Kidney (tissue), 14 donors: ENCODE data around the gene ANKMY1. TPM values are rescaled to one million over a fixed set of nuclear protein-coding genes. Genes with fewer than 3 reads are reported as not detected.
A peak's percentile ranks its signal among the peaks of the same experiment; 100 is the strongest.

ENCODE experiments used
- DNase-seq, 5 donors: peaks; one replicate each; pipeline ENCODE4 v3.0.0-alpha.2; 2013 to 2020
- FAIRE-seq: peaks from 2 replicates; lab custom pipeline; 2012; peaks lifted over from hg19 to GRCh38; lab: Jason Lieb, UNC
- H3K27ac ChIP-seq, 2 donors: one replicate each; pipeline ENCODE4 v1.7.0; 2013; ENCODE audit warnings: low read depth in 2 of 2, low read length in 2 of 2, inconsistent platforms in 1 of 2
- H3K27me3 ChIP-seq: one replicate; pipeline ENCODE4 v1.7.1; 2013; ENCODE audit warnings: low read length, inconsistent platforms; ENCODE audit not compliant: control insufficient read depth, insufficient read depth
- H3K36me3 ChIP-seq, 3 donors: one replicate each; pipeline versions ENCODE4 v1.7.0 to v1.7.1; 2013; ENCODE audit warnings: low read length in 3 of 3, control low read depth in 1 of 3, inconsistent platforms in 1 of 3; ENCODE audit not compliant: insufficient read depth in 3 of 3, control insufficient read depth in 2 of 3
- H3K4me1 ChIP-seq, 3 donors: one replicate each; pipeline versions ENCODE4 v1.7.0 to v1.7.1; 2013; ENCODE audit warnings: low read length in 3 of 3, inconsistent platforms in 1 of 3, low read depth in 1 of 3; ENCODE audit not compliant: control insufficient read depth in 2 of 3, insufficient read depth in 2 of 3
- H3K4me3 ChIP-seq, 3 donors: one replicate each; pipeline versions ENCODE4 v1.7.0 to v1.8.1; 2013; ENCODE audit warnings: low read length in 3 of 3, control low read depth in 1 of 3, inconsistent platforms in 1 of 3
- H3K9ac ChIP-seq, 3 donors: one replicate each; pipeline versions ENCODE4 v1.7.0 to v1.7.1; 2013; ENCODE audit warnings: low read length in 3 of 3, control low read depth in 1 of 3, inconsistent platforms in 1 of 3
- H3K9me3 ChIP-seq, 3 donors: one replicate each; pipeline versions ENCODE4 v1.7.0 to v1.7.1; 2013; ENCODE audit warnings: low read length in 3 of 3, control low read depth in 1 of 3, inconsistent platforms in 1 of 3; ENCODE audit not compliant: control insufficient read depth in 2 of 3, insufficient read depth in 1 of 3
- CTCF ChIP-seq: IDR thresholded peaks from 3 replicates; pipeline ENCODE4 v1.5.1; 2012; ENCODE audit warnings: mild to moderate bottlenecking, moderate library complexity, borderline replicate concordance; ENCODE audit not compliant: insufficient read depth; ENCODE audit errors: extremely low read depth
- intact Hi-C: fragments of 100-400 bp; cut with DNase I; formaldehyde crosslinking; loops from one replicate; pipeline ENCODE4 v1.11.1; 2022
- polyA plus RNA-seq: library from polyadenylated mRNA; stranded (reverse); fragments of 350-450 nt; fragmentation: Illumina TruSeq; extraction: RNeasy Lipid Tissue Mini Kit (QIAGEN cat#74804); gene quantifications from one replicate; pipeline ENCODE4 v1.2.3, GENCODE V29; 2014; ENCODE audit warnings: low read depth, low replicate concordance; ENCODE audit not compliant: insufficient read depth
- total RNA-seq: library from RNA; stranded (reverse); fragmentation: NEBNext Ultra II Directional; extraction: Animal tissue kit (Norgen Biotek cat#: 25700); gene quantifications from one replicate; pipeline ENCODE4 v1.2.1, GENCODE V29; 2021
- donor health status: control.
- donor health status: control.
- donor health status: control.
- donor health status: control.
- donor health status: control.
- donor health status: DM: yes; HTN: yes; CAD: no.
- donor health status: Normal renal cell carcinoma (clear cell type).

ANKMY1 gene
- total and polyA plus RNA-seq, 2 donors from 2014 or later: 3.0 to 22.1 TPM

DNA sequence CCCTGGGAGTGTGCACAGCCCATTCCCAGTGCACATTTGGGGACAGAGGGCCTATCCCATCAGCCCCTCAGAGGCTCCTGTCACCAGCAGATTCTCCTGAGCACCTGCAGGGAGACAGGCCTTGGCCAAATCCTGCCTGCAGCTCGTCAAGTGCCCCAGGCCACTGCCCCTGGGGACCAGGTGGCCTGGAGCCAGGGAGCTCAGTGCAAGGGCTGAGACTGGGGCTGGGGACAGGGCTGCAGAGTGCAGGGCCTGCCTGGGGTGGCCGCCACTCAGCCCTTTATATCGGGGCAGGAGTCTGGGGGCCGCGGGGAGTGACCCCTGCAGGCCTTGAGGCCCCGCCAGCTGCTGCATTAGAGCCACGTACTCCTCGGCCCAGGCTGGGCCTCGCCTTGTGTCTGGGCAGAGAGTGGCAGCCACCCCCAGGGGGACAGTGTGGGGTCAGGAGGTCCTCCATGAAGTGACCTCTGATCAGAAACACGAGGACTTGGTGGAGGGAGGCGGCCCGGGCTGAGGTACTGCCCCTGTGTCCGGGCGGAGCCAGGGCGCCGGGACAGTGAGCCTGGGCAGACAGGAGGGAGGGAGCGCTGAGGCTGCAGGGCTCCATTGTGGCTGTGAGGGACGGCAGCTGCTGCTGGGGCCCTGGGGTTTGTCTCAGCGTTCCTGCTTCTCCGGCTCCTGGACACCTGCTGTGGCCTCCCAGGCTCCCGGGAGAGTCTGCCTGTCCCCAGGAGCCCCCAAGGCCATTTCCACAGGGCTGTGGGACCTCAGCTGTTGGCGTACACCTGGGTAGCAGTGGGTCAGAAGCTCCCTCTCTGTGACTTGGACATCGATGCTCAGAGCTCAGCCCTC is 98.2 kb downstream of the ANKMY1 start:
- peaks cover 0 to 6% (median 4%) of the 10 kb centered on the region in 3 donors for H3K36me3 ChIP-seq
- no peaks in the 10 kb centered on the region for H3K4me1 ChIP-seq
- no peak overlapping the region for H3K4me3 ChIP-seq
- no peaks in the 10 kb centered on the region for H3K9me3 ChIP-seq
- intact Hi-C loops: no loop called here
- no peak overlapping the region for H3K27ac ChIP-seq
- peak in 2 of 5 donors; percentile 64 to 66 for DNase-seq
- H3K9ac ChIP-seq: no peak overlapping the region
- FAIRE-seq: no peak
- H3K27me3 ChIP-seq: no peaks in the 10 kb centered on the region
- no peak for TF ChIP-seq CTCF

DNA sequence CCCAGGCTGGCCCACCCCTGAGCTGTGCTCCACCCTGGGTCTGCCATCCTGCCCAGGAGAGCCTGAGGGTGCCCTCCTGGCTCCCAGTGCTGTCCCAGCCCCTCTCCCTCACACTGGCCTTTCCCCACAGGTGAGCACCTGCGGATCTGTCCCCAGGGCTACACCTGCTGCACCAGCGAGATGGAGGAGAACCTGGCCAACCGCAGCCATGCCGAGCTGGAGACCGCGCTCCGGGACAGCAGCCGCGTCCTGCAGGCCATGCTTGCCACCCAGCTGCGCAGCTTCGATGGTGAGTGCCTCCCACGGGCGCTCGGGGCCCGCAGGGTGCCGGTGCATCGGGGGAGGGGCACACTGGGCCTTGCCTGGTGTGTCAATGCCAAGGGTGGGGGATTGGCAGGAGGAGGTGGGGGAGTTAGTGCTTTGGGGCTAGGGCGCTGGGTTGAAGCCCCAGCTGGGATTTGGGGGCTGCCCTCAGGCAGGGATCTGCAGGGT is 98.8 kb downstream of the ANKMY1 start:
- Histone ChIP-seq H3K4me3 (no peak overlapping the region), H3K36me3 (peaks cover 0 to 2% (median under 1%) of the 10 kb centered on the region in 3 donors), H3K27ac (no peak overlapping the region), H3K27me3 (no peaks in the 10 kb centered on the region), H3K4me1 (no peaks in the 10 kb centered on the region), H3K9me3 (no peaks in the 10 kb centered on the region), H3K9ac (no peak overlapping the region)
- DNase-seq (peak in 2 of 5 donors; percentile 68 to 72), FAIRE-seq (no peak)
- TF ChIP-seq CTCF: no peak
- intact Hi-C loops: no loop called here

GRCh38 chr2:240458044-240458899 is 99.5 kb downstream of the ANKMY1 start:
- Histone ChIP-seq H3K27ac (no peak overlapping the region), H3K9ac (no peak overlapping the region), H3K4me3 (no peak overlapping the region), H3K27me3 (no peaks in the 10 kb centered on the region), H3K36me3 (no peaks in the 10 kb centered on the region), H3K4me1 (no peaks in the 10 kb centered on the region), H3K9me3 (no peaks in the 10 kb centered on the region)
- no peak for TF ChIP-seq CTCF
- FAIRE-seq (no peak), DNase-seq (peak in 2 of 5 donors; percentile 46 to 50)
- intact Hi-C loops: no loop called here
